Hepatocyte (in vitro differentiated cells): Measurements from ENCODE around the gene ALK.

Experiments used
- EZH2 ChIP-seq: fragments of 200-600 bp; sonication (generic); IDR thresholded peaks from 2 replicates; pipeline ENCODE4 v1.6.1; 2016; ENCODE audit warnings: antibody characterized with exemption, mild to moderate bottlenecking, borderline replicate concordance
- EZH2phosphoT487 ChIP-seq: fragments of 200-600 bp; sonication (generic); IDR thresholded peaks from one replicate; pipeline ENCODE4 v1.6.1; 2018; ENCODE audit warnings: antibody characterized with exemption, mild to moderate bottlenecking, low read depth, moderate library complexity; ENCODE audit not compliant: unreplicated experiment, severe bottlenecking
- TF ChIP-seq, protein P1 (sequence below): fragments of 200-600 bp; sonication (generic); IDR thresholded peaks from 2 replicates; pipeline ENCODE4 v1.5.1; 2016; ENCODE audit warnings: antibody characterized with exemption, mild to moderate bottlenecking; ENCODE audit not compliant: poor library complexity

DNA sequence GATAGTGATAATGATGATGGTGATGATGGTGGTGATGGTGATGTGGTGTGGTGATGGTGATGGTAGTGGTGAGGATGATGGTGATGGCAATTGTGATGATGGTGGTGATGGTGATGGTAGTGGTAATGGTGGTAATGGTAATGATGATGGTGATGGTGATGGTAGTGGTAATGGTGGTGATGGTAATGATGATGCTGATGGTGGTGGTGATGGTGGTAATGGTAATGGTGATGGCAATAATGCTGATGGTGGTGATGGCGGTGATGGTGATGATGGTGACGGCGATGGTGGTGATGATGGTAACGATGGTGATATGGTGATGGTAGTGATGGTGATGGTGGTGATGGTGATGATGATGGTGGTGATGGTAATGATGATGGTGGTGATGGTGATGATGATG, 45.0 kb downstream of the ALK start:
- TF ChIP-seq, protein P1, sequence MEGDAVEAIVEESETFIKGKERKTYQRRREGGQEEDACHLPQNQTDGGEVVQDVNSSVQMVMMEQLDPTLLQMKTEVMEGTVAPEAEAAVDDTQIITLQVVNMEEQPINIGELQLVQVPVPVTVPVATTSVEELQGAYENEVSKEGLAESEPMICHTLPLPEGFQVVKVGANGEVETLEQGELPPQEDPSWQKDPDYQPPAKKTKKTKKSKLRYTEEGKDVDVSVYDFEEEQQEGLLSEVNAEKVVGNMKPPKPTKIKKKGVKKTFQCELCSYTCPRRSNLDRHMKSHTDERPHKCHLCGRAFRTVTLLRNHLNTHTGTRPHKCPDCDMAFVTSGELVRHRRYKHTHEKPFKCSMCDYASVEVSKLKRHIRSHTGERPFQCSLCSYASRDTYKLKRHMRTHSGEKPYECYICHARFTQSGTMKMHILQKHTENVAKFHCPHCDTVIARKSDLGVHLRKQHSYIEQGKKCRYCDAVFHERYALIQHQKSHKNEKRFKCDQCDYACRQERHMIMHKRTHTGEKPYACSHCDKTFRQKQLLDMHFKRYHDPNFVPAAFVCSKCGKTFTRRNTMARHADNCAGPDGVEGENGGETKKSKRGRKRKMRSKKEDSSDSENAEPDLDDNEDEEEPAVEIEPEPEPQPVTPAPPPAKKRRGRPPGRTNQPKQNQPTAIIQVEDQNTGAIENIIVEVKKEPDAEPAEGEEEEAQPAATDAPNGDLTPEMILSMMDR: no peak
- no peak for TF ChIP-seq EZH2phosphoT487
- TF ChIP-seq EZH2: no peak
